Adipocyte (in vitro differentiated cells): ENCODE results near the gene TAS1R3.
A peak's percentile ranks its signal among the peaks of the same experiment; 100 is the strongest.

ENCODE experiments used
- DNase-seq: peaks from one replicate; pipeline ENCODE4 v3.0.0-alpha.2; 2015; ENCODE audit warnings: low read depth
- H3K27me3 ChIP-seq: replicated peaks from 2 replicates; pipeline ENCODE4 v1.7.0; 2013; ENCODE audit warnings: mild to moderate bottlenecking, low read length, moderate library complexity; ENCODE audit not compliant: control insufficient read depth, insufficient read depth
- H3K36me3 ChIP-seq: 2 replicates; pipeline ENCODE4 v1.7.0; 2013; ENCODE audit warnings: low read length, mild to moderate bottlenecking, moderate library complexity; ENCODE audit not compliant: control insufficient read depth, insufficient read depth, severe bottlenecking
- H3K4me1 ChIP-seq: 2 replicates; pipeline ENCODE4 v1.7.0; 2013; ENCODE audit warnings: mild to moderate bottlenecking, low read length, moderate library complexity; ENCODE audit not compliant: control insufficient read depth, insufficient read depth
- H3K4me3 ChIP-seq: 2 replicates; pipeline ENCODE4 v1.7.0; 2013; ENCODE audit warnings: mild to moderate bottlenecking, low read length, moderate library complexity
- H3K9ac ChIP-seq: 2 replicates; pipeline ENCODE4 v1.7.0; 2013; ENCODE audit warnings: mild to moderate bottlenecking, low read length, moderate library complexity
- H3K9me3 ChIP-seq: 2 replicates; pipeline ENCODE4 v1.7.0; 2013; ENCODE audit warnings: mild to moderate bottlenecking, low read length, moderate library complexity; ENCODE audit not compliant: control insufficient read depth

Gene TAS1R3

GRCh38 chr1:1321477-1321876, 9.6 kb upstream of the TAS1R3 start:
- no peak for DNase-seq
- Histone ChIP-seq H3K4me3 (no peak overlapping the region), H3K9me3 (no peaks in the 10 kb centered on the region), H3K9ac (peak overlapping the region; percentile 39), H3K36me3 (peaks cover 15% of the 10 kb centered on the region), H3K4me1 (peaks cover 44% of the 10 kb centered on the region), H3K27me3 (no peaks in the 10 kb centered on the region)

GRCh38 chr1:1322418-1322817, 8.7 kb upstream of the TAS1R3 start:
- Histone ChIP-seq H3K9ac (no peak overlapping the region), H3K9me3 (no peaks in the 10 kb centered on the region), H3K36me3 (peaks cover 17% of the 10 kb centered on the region), H3K4me3 (no peak overlapping the region), H3K27me3 (no peaks in the 10 kb centered on the region), H3K4me1 (peaks cover 44% of the 10 kb centered on the region)
- DNase-seq: no peak

GRCh38 chr1:1322952-1323351, 8.1 kb upstream of the TAS1R3 start:
- Histone ChIP-seq H3K27me3 (no peaks in the 10 kb centered on the region), H3K4me3 (no peak overlapping the region), H3K9ac (peak overlapping the region; percentile 42), H3K36me3 (peaks cover 21% of the 10 kb centered on the region), H3K9me3 (no peaks in the 10 kb centered on the region), H3K4me1 (peaks cover 39% of the 10 kb centered on the region)
- DNase-seq: no peak

GRCh38 chr1:1324084-1324523, 7.0 kb upstream of the TAS1R3 start:
- Histone ChIP-seq H3K9ac (peak overlapping the region; percentile 93), H3K27me3 (no peaks in the 10 kb centered on the region), H3K4me1 (peaks cover 27% of the 10 kb centered on the region), H3K36me3 (peaks cover 16% of the 10 kb centered on the region), H3K9me3 (no peaks in the 10 kb centered on the region), H3K4me3 (peak overlapping the region; percentile 85)
- DNase-seq: no peak

- H3K9ac ChIP-seq: peak within 1 kb of the TSS; percentile 93
- H3K36me3 ChIP-seq: peaks cover 10% of the 10 kb centered on the region
- peaks cover 27% of the 10 kb centered on the region for H3K4me1 ChIP-seq
- no peaks in the 10 kb centered on the region for H3K9me3 ChIP-seq
- H3K4me3 ChIP-seq: peak within 1 kb of the TSS; percentile 85
- peak; percentile 98 for DNase-seq
- H3K27me3 ChIP-seq: no peaks in the 10 kb centered on the region
These were observed 6.4 kb upstream of the TAS1R3 start, which contains the start of the genes CPTP and INTS11 for GRCh38 chr1:1324524-1325287. CPTP (plus strand) TSS chr1:1324802; CDS start chr1:1326911, 2,109 bp downstream. INTS11 (minus strand) TSS chr1:1324660; CDS start chr1:1324608, 52 bp downstream.

GRCh38 chr1:1325288-1326074, 5.6 kb upstream of the TAS1R3 start:
- H3K9me3 ChIP-seq: no peaks in the 10 kb centered on the region
- H3K4me1 ChIP-seq: peaks cover 29% of the 10 kb centered on the region
- H3K4me3 ChIP-seq: peak overlapping the region; percentile 85
- H3K36me3 ChIP-seq: peaks cover 6% of the 10 kb centered on the region
- H3K27me3 ChIP-seq: no peaks in the 10 kb centered on the region
- no peak for DNase-seq
- H3K9ac ChIP-seq: peak overlapping the region; percentile 91

- no peaks in the 10 kb centered on the region for H3K9me3 ChIP-seq
- peak overlapping the region; percentile 91 for H3K9ac ChIP-seq
- H3K27me3 ChIP-seq: no peaks in the 10 kb centered on the region
- DNase-seq: no peak
- peak overlapping the region; percentile 85 for H3K4me3 ChIP-seq
- peaks cover 30% of the 10 kb centered on the region for H3K4me1 ChIP-seq
- H3K36me3 ChIP-seq: peaks cover 6% of the 10 kb centered on the region
These were observed 4.9 kb upstream of the TAS1R3 start for GRCh38 chr1:1326075-1326605.

- H3K27me3 ChIP-seq: no peaks in the 10 kb centered on the region
These were observed 3.8 kb upstream of the TAS1R3 start for GRCh38 chr1:1327291-1327690.

GRCh38 chr1:1328254-1328653, 2.8 kb upstream of the TAS1R3 start:
- Histone ChIP-seq H3K36me3 (peaks cover 6% of the 10 kb centered on the region), H3K4me1 (peaks cover 27% of the 10 kb centered on the region), H3K4me3 (no peak overlapping the region), H3K27me3 (no peaks in the 10 kb centered on the region), H3K9me3 (no peaks in the 10 kb centered on the region), H3K9ac (no peak overlapping the region)
- DNase-seq: no peak

More at GRCh38 chr1:1327291-1327690, 3.8 kb upstream of the TAS1R3 start:
- H3K4me3 ChIP-seq: no peak overlapping the region
- H3K4me1 ChIP-seq: peaks cover 30% of the 10 kb centered on the region
- H3K9ac ChIP-seq: no peak overlapping the region
- peaks cover 6% of the 10 kb centered on the region for H3K36me3 ChIP-seq
- H3K9me3 ChIP-seq: no peaks in the 10 kb centered on the region
- no peak for DNase-seq

GRCh38 chr1:1329304-1330210, 1.5 kb upstream of the TAS1R3 start:
- DNase-seq: no peak
- no peaks in the 10 kb centered on the region for H3K9me3 ChIP-seq
- H3K36me3 ChIP-seq: peaks cover 6% of the 10 kb centered on the region
- H3K4me3 ChIP-seq: no peak overlapping the region
- no peaks in the 10 kb centered on the region for H3K27me3 ChIP-seq
- H3K4me1 ChIP-seq: peaks cover 23% of the 10 kb centered on the region
- H3K9ac ChIP-seq: no peak overlapping the region
